ENCODE results near the gene B4GALT5. TPM values are rescaled to one million over a fixed set of nuclear protein-coding genes. Genes with fewer than 3 reads are reported as not detected.
A peak's percentile ranks its signal among the peaks of the same experiment; 100 is the strongest.

The B4GALT5 gene
- total RNA-seq, 6 donors from 2014 or later, result 16.2 to 49.0 (median 36.7) TPM

DNA sequence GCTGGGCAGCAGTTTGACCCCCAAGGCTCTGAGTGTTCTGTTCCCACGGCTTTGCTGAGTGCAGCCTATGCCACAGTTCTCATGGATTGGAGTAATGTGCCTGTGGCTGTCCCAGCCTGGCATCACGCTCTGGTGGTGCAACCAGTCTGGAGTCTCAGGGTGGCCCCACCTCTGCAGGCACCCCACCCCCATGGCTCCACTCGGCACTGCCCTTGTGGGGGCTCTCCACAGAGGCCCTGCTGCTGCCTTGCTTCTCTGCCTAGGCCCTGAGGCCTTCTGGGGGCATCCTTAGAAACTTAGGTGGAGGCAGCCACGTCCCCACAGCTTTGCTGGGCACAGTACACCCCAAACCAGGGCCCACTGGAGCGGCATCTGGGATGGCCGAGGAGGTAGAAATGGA is 25.4 kb upstream of the B4GALT5 start:
- H3K27ac ChIP-seq, result no peak overlapping the region
- no peak overlapping the region for H3K4me3 ChIP-seq
- H3K36me3 ChIP-seq, result no peaks in the 10 kb centered on the region
- no peaks in the 10 kb centered on the region for H3K27me3 ChIP-seq
- ATAC-seq (ENCODE audit: low FRiP score in 2 of 2), result no peak
- no peaks in the 10 kb centered on the region for H3K9me3 ChIP-seq
- no peaks in the 10 kb centered on the region for H3K4me1 ChIP-seq
- 81 to 83% methylated on average over 3 to 6 of the region's 6 CpGs for WGBS, 2 donors
- DNase-seq, result peak in 1 of 2 donors; percentile 38
- TF ChIP-seq EP300 (IDR thresholded peaks at IDR 0.05), result no peak
- no peak for TF ChIP-seq POLR2AphosphoS5 (IDR thresholded peaks at IDR 0.05)

DNA sequence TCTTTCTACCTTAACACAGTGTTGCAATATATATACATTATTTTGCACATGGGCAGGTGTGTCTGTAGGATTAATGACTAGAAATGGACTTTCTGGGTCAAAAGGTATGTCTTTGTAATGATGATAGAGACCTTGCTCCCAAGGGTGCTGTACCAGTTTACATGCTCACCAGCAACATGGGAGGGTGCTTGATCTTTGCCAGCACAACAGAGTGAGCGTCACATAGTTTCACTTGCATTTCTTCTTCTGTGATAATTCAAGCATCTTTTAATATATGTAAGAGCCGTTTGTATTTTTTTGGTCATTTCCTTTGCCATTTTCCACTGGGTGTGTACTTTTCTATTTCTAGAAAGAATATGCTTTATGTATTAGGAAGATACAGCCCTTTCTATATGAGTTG is 23.6 kb upstream of the B4GALT5 start:
- TF ChIP-seq EP300 (IDR thresholded peaks at IDR 0.05) (no peak), POLR2A (IDR thresholded peaks at IDR 0.05) (no peak)
- TF ChIP-seq, protein P1, sequence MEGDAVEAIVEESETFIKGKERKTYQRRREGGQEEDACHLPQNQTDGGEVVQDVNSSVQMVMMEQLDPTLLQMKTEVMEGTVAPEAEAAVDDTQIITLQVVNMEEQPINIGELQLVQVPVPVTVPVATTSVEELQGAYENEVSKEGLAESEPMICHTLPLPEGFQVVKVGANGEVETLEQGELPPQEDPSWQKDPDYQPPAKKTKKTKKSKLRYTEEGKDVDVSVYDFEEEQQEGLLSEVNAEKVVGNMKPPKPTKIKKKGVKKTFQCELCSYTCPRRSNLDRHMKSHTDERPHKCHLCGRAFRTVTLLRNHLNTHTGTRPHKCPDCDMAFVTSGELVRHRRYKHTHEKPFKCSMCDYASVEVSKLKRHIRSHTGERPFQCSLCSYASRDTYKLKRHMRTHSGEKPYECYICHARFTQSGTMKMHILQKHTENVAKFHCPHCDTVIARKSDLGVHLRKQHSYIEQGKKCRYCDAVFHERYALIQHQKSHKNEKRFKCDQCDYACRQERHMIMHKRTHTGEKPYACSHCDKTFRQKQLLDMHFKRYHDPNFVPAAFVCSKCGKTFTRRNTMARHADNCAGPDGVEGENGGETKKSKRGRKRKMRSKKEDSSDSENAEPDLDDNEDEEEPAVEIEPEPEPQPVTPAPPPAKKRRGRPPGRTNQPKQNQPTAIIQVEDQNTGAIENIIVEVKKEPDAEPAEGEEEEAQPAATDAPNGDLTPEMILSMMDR (IDR thresholded peaks at IDR 0.05), result no peak
- no peaks in the 10 kb centered on the region for H3K36me3 ChIP-seq
- H3K9me3 ChIP-seq, result no peaks in the 10 kb centered on the region
- DNase-seq (no peak), ATAC-seq (ENCODE audit: low FRiP score in 2 of 2) (no peak)
- H3K4me3 ChIP-seq, result no peak overlapping the region
- H3K27ac ChIP-seq, result no peak overlapping the region
- no peaks in the 10 kb centered on the region for H3K4me1 ChIP-seq
- WGBS, 2 donors, result 56 to 63% methylated on average over 2 of the region's 2 CpGs
- no peaks in the 10 kb centered on the region for H3K27me3 ChIP-seq

DNA sequence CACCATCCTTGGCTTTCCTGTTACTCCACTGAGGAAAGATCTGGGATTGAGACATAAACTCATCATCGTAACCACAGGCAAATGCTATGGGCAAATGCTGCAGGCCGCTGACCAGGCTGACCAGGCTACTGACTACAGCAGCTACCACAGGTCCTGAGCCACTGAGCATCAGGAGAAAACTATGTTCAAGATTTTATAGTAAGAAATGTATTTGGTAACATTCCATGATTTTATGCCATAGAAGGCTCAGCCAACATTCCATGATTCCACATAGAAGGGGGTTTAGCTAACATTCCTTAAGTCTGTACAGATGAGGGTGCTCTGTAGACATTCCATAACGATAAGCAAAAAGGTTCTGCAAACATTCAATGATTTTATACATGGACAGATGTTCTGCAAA is 16.1 kb upstream of the B4GALT5 start:
- WGBS, 2 donors, result 85 to 92% methylated on average over 3 of the region's 3 CpGs
- H3K27me3 ChIP-seq, result no peaks in the 10 kb centered on the region
- peaks cover 13 to 26% (median 14%) of the 10 kb centered on the region in 4 donors for H3K4me1 ChIP-seq
- H3K9me3 ChIP-seq, result no peaks in the 10 kb centered on the region
- TF ChIP-seq, protein P1 (IDR thresholded peaks at IDR 0.05), result no peak
- TF ChIP-seq EP300 (IDR thresholded peaks at IDR 0.05), result no peak
- TF ChIP-seq POLR2AphosphoS5 (IDR thresholded peaks at IDR 0.05), result no peak
- TF ChIP-seq POLR2A (IDR thresholded peaks at IDR 0.05), result no peak
- DNase-seq, result no peak
- no peak for ATAC-seq (ENCODE audit: low FRiP score in 2 of 2)
- H3K4me3 ChIP-seq, result no peak overlapping the region
- H3K27ac ChIP-seq, result no peak overlapping the region
- no peaks in the 10 kb centered on the region for H3K36me3 ChIP-seq

DNA sequence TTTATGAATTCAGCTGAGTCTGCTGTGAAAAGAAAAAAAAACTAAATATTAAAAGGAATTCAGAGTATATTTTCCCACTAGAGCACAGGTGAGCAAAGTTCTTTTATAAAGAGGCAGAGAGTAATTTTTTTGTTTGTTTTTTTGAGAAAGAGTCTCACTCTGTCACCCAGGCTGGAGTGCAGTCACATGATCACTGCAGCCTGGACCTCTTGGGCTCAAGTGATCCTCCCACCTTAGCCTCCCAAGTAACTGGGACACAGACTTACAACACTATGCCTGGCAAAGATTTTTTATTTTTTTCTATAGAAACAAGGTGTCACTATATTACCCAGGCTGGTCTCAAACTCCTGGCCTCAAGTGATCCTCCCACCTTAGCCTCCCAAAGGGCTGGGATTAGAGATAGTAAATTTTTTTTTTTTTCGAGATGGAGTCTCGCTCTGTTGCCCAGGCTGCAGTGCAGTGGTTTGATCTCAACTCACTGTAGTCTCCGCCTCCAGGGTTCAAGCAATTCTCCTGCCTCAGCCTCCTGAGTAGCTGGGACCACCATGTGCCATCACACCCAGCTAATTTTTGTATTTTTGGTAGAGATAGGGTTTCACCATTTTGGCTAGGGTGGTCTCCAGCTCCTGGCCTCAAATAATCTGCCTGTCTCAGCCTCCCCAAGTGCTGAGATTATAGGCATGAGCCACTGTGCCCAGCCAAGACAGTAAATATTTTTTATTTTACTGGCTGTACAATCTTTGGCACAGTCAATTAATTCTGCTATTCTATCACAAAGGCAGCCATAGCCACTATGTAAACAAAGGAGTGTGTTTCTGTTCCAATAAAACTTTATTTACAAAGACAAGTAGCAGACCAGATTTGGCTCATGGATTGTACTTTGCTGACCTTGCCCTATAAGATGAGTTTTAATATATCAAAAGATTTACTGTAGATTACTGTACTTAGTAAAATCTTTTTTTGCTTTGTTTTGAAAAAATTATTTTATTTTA is 14.5 kb upstream of the B4GALT5 start:
- Histone ChIP-seq H3K36me3 (no peaks in the 10 kb centered on the region), H3K4me1 (peaks cover 18 to 28% (median 18%) of the 10 kb centered on the region in 4 donors), H3K27me3 (no peaks in the 10 kb centered on the region), H3K9me3 (no peaks in the 10 kb centered on the region), H3K4me3 (no peak overlapping the region), H3K27ac (peak overlapping the region in 2 of 4 donors; percentile 15 to 81)
- TF ChIP-seq POLR2A (IDR thresholded peaks at IDR 0.05) (no peak), POLR2AphosphoS5 (IDR thresholded peaks at IDR 0.05) (no peak), EP300 (IDR thresholded peaks at IDR 0.05) (no peak)
- TF ChIP-seq, protein P1 (IDR thresholded peaks at IDR 0.05), result no peak
- DNase-seq (peak in 1 of 2 donors; percentile 69), ATAC-seq (ENCODE audit: low FRiP score in 2 of 2) (no peak)
- WGBS, 2 donors, result 87 to 94% methylated on average over 3 of the region's 3 CpGs

DNA sequence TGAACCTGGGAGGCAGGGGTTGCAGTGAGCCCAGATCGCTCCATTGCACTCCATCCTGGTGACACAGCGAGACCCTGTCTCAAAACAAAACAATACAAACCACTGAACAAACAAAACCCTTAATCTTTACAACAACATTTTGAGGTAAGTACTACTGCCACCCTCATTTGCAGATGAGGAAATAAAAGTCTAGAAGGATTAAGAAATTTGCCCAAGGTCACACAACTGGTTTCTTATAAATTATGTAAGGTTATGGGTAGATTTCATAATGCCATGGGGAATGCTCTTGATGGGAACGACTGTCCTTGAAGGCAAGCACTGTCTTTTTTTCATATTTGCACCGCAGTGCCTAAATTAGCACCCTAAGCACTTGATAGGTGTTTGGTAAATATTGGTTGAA is 13.8 kb upstream of the B4GALT5 start:
- Histone ChIP-seq H3K27me3 (no peaks in the 10 kb centered on the region), H3K36me3 (no peaks in the 10 kb centered on the region), H3K4me1 (peaks cover 18 to 28% (median 18%) of the 10 kb centered on the region in 4 donors), H3K27ac (peak overlapping the region in 3 of 4 donors; percentile 36 to 81 (median 51)), H3K9me3 (no peaks in the 10 kb centered on the region), H3K4me3 (no peak overlapping the region)
- DNase-seq (no peak), ATAC-seq (ENCODE audit: low FRiP score in 2 of 2) (peak in 1 of 2 donors; percentile 29)
- 35 to 41% methylated on average over 4 of the region's 4 CpGs for WGBS, 2 donors
- TF ChIP-seq POLR2AphosphoS5 (IDR thresholded peaks at IDR 0.05) (peak in 1 of 2 donors; percentile 24), EP300 (IDR thresholded peaks at IDR 0.05) (peak in 2 of 4 donors; percentile 40 to 84), POLR2A (IDR thresholded peaks at IDR 0.05) (no peak)
- TF ChIP-seq, protein P1 (IDR thresholded peaks at IDR 0.05), result no peak
